Glutamatergic neuron (in vitro differentiated cells): ENCODE data around the gene NT5DC4. TPM values are rescaled to one million over a fixed set of nuclear protein-coding genes. Genes with fewer than 3 reads are reported as not detected.

Experiments used
- DNase-seq: peaks from one replicate; pipeline ENCODE4 v3.0.0; 2022
- H3K27ac Mint-ChIP-seq: one replicate; pipeline ENCODE4 v1.8.0; 2020; ENCODE audit warnings: mild to moderate bottlenecking, mixed read lengths, inconsistent platforms; ENCODE audit not compliant: unreplicated experiment
- H3K27me3 Mint-ChIP-seq: one replicate; pipeline ENCODE4 v1.8.0; 2020; ENCODE audit warnings: mild to moderate bottlenecking, moderate library complexity, mixed read lengths, inconsistent platforms; ENCODE audit not compliant: unreplicated experiment
- H3K36me3 Mint-ChIP-seq: one replicate; pipeline ENCODE4 v1.8.0; 2020; ENCODE audit warnings: mild to moderate bottlenecking, mixed read lengths, inconsistent platforms; ENCODE audit not compliant: unreplicated experiment
- H3K4me1 Mint-ChIP-seq: one replicate; pipeline ENCODE4 v1.8.0; 2020; ENCODE audit warnings: mild to moderate bottlenecking, low read depth, mixed read lengths, inconsistent platforms; ENCODE audit not compliant: unreplicated experiment
- H3K4me3 Mint-ChIP-seq: one replicate; pipeline ENCODE4 v1.8.0; 2020; ENCODE audit warnings: mild to moderate bottlenecking, mixed read lengths, inconsistent platforms; ENCODE audit not compliant: unreplicated experiment
- H3K9me3 Mint-ChIP-seq: one replicate; pipeline ENCODE4 v1.8.0; 2020; ENCODE audit warnings: mild to moderate bottlenecking, moderate library complexity, mixed read lengths, inconsistent platforms; ENCODE audit not compliant: unreplicated experiment
- long read RNA-seq: library from polyadenylated mRNA; unstranded; transcript quantifications from one replicate; pipeline ENCODE4 v2.0.0, GENCODE V29; 2020; ENCODE audit not compliant: unreplicated experiment
- total RNA-seq: library from RNA; stranded (reverse); fragmentation: NEBNext Ultra II Directional; extraction: Animal tissue kit (Norgen Biotek cat#: 25700); gene quantifications from one replicate; pipeline ENCODE4 v1.2.1, GENCODE V29; 2021; ENCODE audit not compliant: unreplicated experiment
- TF ChIP-seq, protein P1 (sequence below): fragments of 200-600 bp; sonication (generic); IDR thresholded peaks from one replicate; pipeline ENCODE4 v1.5.0; 2021; ENCODE audit not compliant: partially characterized antibody, unreplicated experiment

Gene NT5DC4
- total RNA-seq: not detected
- long read RNA-seq: 0 reads

DNA sequence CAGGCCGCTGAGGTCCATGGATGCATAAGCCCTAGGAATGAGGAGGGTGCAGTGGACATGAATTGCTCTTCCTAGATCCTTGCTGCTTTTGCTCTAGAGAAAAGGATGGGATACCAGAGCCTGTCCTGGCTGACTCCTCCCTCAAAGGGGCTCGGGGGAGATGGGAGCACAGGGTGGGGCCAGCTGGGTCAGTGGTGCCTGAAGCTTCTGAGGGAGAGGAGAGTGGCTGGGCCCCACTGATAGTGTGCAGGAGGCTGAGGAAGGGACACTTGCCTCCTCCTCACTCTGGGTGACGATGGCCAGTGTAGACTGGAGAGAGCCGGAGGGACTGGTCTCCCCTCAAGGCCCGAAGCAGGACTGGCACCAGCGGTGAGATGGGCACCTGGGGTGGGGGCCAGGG is at the start of gene NT5DC4:
Gene NT5DC4 (plus strand): TSS at position 236 of the 400 bp plus-strand sequence. CDS start 60 bp downstream, at position 296.
- no peak within 1 kb of the TSS for H3K4me3 Mint-ChIP-seq
- DNase-seq: no peak
- peaks cover 5% of the 10 kb centered on the region for H3K36me3 Mint-ChIP-seq
- no peak within 1 kb of the TSS for H3K27ac Mint-ChIP-seq
- H3K27me3 Mint-ChIP-seq: no peaks in the 10 kb centered on the region
- no peaks in the 10 kb centered on the region for H3K4me1 Mint-ChIP-seq
- peaks cover 1% of the 10 kb centered on the region for H3K9me3 Mint-ChIP-seq
- TF ChIP-seq, protein P1, sequence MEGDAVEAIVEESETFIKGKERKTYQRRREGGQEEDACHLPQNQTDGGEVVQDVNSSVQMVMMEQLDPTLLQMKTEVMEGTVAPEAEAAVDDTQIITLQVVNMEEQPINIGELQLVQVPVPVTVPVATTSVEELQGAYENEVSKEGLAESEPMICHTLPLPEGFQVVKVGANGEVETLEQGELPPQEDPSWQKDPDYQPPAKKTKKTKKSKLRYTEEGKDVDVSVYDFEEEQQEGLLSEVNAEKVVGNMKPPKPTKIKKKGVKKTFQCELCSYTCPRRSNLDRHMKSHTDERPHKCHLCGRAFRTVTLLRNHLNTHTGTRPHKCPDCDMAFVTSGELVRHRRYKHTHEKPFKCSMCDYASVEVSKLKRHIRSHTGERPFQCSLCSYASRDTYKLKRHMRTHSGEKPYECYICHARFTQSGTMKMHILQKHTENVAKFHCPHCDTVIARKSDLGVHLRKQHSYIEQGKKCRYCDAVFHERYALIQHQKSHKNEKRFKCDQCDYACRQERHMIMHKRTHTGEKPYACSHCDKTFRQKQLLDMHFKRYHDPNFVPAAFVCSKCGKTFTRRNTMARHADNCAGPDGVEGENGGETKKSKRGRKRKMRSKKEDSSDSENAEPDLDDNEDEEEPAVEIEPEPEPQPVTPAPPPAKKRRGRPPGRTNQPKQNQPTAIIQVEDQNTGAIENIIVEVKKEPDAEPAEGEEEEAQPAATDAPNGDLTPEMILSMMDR: no peak

DNA sequence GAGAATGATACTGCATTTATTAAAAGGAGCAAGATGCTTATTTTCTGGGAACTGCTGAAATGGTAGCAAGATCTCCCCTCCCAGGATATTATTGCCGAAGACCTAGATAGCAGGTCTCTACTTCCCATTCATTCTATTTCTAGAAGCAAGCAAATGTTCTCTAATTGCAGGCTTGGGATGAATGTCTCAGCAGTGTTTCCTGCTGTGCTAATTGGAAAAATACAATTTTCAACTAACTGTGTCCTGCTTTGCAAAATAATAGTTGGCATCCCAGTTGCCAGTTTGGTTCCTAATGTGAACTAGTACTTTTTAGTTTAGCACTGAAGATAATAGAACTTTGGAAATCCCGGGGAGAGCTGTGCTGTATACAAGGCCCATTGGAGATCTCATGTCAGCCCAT is 49.0 kb upstream of the NT5DC4 start:
- Mint-ChIP-seq H3K36me3 (no peaks in the 10 kb centered on the region), H3K9me3 (no peaks in the 10 kb centered on the region), H3K27me3 (no peaks in the 10 kb centered on the region), H3K4me3 (no peak overlapping the region), H3K27ac (no peak overlapping the region), H3K4me1 (no peaks in the 10 kb centered on the region)
- TF ChIP-seq, protein P1: no peak
- no peak for DNase-seq

DNA sequence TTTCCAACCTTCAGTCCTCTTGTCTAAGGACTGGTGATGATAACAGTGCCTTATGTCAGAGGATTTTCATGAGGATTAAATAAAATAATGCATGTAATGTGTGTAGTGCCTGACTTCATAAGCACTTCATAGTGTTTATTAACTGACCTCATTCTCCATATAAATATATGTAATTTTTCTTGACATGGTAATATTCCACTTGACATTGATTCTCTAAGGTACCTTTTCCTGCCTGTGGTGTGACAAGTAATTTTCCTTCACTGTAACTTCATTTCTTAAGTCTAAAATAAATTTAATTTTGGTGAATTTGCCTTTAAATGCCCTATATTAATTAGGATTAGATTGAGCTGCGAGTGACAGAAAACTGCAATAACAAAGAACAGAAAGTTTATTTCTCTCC is 47.8 kb upstream of the NT5DC4 start:
- DNase-seq: no peak
- no peaks in the 10 kb centered on the region for H3K4me1 Mint-ChIP-seq
- TF ChIP-seq, protein P1: no peak
- H3K36me3 Mint-ChIP-seq: no peaks in the 10 kb centered on the region
- no peaks in the 10 kb centered on the region for H3K9me3 Mint-ChIP-seq
- no peak overlapping the region for H3K27ac Mint-ChIP-seq
- H3K4me3 Mint-ChIP-seq: no peak overlapping the region
- no peaks in the 10 kb centered on the region for H3K27me3 Mint-ChIP-seq

DNA sequence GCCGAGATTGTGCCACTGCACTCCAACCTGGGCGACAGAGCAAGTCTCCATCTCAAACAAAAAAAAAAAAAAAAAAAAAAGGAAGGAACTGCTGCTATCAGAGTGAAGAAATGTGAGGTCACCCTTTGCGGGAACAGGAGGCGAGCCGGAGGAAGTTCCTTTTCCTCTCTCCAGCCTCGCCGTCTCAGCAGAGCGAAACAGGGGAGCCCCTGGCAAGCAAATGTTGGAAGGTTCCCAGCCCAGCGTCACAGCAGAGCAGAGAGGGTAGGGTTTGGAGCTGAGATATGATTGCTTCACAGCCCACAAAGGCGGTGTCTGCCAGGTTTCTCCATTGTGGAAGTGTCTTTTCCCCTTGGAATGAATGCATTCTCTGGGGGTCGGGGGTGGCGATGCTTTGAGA is 46.6 kb upstream of the NT5DC4 start:
- H3K27ac Mint-ChIP-seq: no peak overlapping the region
- H3K9me3 Mint-ChIP-seq: no peaks in the 10 kb centered on the region
- no peak overlapping the region for H3K4me3 Mint-ChIP-seq
- H3K36me3 Mint-ChIP-seq: no peaks in the 10 kb centered on the region
- TF ChIP-seq, protein P1: no peak
- no peaks in the 10 kb centered on the region for H3K4me1 Mint-ChIP-seq
- peaks cover under 1% of the 10 kb centered on the region for H3K27me3 Mint-ChIP-seq
- DNase-seq: no peak

DNA sequence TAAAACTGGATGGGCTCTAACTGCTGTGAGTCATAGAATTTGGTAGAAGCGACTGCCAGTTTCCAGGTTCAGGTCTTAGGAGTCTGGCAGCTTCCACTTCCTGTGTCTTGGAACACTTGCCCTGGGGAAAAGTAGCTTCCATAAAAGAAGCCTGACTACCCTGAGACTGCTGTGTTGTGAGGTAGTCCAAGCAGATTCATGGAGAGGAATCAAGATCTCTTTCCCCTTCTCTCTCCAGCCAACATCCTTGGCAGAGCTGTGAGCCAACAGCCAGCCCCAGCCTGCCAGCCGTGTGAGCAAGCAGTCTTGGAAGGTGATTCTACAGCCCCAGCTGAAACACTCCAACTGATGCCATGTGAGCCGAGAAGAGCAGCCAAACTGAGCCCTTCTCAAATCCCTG is 41.3 kb upstream of the NT5DC4 start:
- DNase-seq: no peak
- no peaks in the 10 kb centered on the region for H3K4me1 Mint-ChIP-seq
- TF ChIP-seq, protein P1: no peak
- peaks cover 2% of the 10 kb centered on the region for H3K27me3 Mint-ChIP-seq
- no peak overlapping the region for H3K4me3 Mint-ChIP-seq
- H3K9me3 Mint-ChIP-seq: no peaks in the 10 kb centered on the region
- no peaks in the 10 kb centered on the region for H3K36me3 Mint-ChIP-seq
- no peak overlapping the region for H3K27ac Mint-ChIP-seq
